BLaER1 treated with 17β-estradiol and CSF1 and Interleukin-3, amounts not matched to agents 10 nM and 100 nM (cell line): Measurements from ENCODE around the gene NAV2.

Source experiments
- H3K27ac ChIP-seq, 11 experiments: shearing (Covaris generic); formaldehyde crosslinking; 2 replicates each; pipeline ENCODE4 v1.8.1; 2022
- H3K27me3 ChIP-seq, 11 experiments: shearing (Covaris generic); formaldehyde crosslinking; 2 replicates each; pipeline ENCODE4 v1.8.1; 2022
- H3K36me3 ChIP-seq, 11 experiments: shearing (Covaris generic); formaldehyde crosslinking; 2 replicates each; pipeline ENCODE4 v1.8.1; 2022
- H3K4me1 ChIP-seq, 10 experiments: shearing (Covaris generic); formaldehyde crosslinking; 2 replicates each; pipeline ENCODE4 v1.8.1; 2022
- H3K4me2 ChIP-seq, 11 experiments: shearing (Covaris generic); formaldehyde crosslinking; 2 replicates each; pipeline ENCODE4 v1.8.1; 2022
- H3K4me3 ChIP-seq, 10 experiments: shearing (Covaris generic); formaldehyde crosslinking; 2 replicates each; pipeline ENCODE4 v1.8.1; 2022
- H3K9ac ChIP-seq, 11 experiments: shearing (Covaris generic); formaldehyde crosslinking; 2 replicates each; pipeline ENCODE4 v1.8.1; 2022
- H3K9me3 ChIP-seq, 11 experiments: shearing (Covaris generic); formaldehyde crosslinking; replicated peaks in 1 of 11; 2 replicates each; pipeline ENCODE4 v1.8.1; 2022
- H4K20me1 ChIP-seq, 11 experiments: shearing (Covaris generic); formaldehyde crosslinking; 2 replicates each; pipeline ENCODE4 v1.8.1; 2022
- Cebpa-rat ChIP-seq, 11 experiments: shearing (Covaris generic); IDR thresholded peaks; 2 replicates each; pipeline ENCODE4 v1.8.1; 2022

Gene NAV2

GRCh38 chr11:19722702-19723101 is 10.1 kb downstream of the NAV2 start:
- Histone ChIP-seq H3K4me2 (peak overlapping the region in 1 of 11 experiments; percentile 18; a peak in 1 of 22 replicates), H3K9me3 (no peaks in the 10 kb centered on the region), H3K4me3 (no peak overlapping the region), H3K4me1 (peaks cover 7 to 22% (median 13%) of the 10 kb centered on the region in 10 experiments; a peak in 18 of 20 replicates), H3K27me3 (no peaks in the 10 kb centered on the region), H3K9ac (no peak overlapping the region), H3K27ac (no peak overlapping the region), H3K36me3 (no peaks in the 10 kb centered on the region), H4K20me1 (no peaks in the 10 kb centered on the region)
- no peak for TF ChIP-seq Cebpa-rat (IDR thresholded peaks at IDR 0.05)

GRCh38 chr11:19723572-19724342 is 11.1 kb downstream of the NAV2 start:
- peak overlapping the region in 1 of 11 experiments; percentile 17; a peak in 1 of 22 replicates for H3K9ac ChIP-seq
- no peaks in the 10 kb centered on the region for H4K20me1 ChIP-seq
- H3K9me3 ChIP-seq: no peaks in the 10 kb centered on the region
- no peaks in the 10 kb centered on the region for H3K36me3 ChIP-seq
- H3K27ac ChIP-seq: no peak overlapping the region
- H3K27me3 ChIP-seq: no peaks in the 10 kb centered on the region
- TF ChIP-seq Cebpa-rat (IDR thresholded peaks at IDR 0.05): no peak
- H3K4me1 ChIP-seq: peaks cover 7 to 12% (median 10%) of the 10 kb centered on the region in 10 experiments; a peak in 18 of 20 replicates
- H3K4me3 ChIP-seq: no peak overlapping the region
- H3K4me2 ChIP-seq: peak overlapping the region in 10 of 11 experiments; percentile 12 to 54 (median 38); a peak in 18 of 22 replicates

- H3K27ac ChIP-seq: no peak overlapping the region
- H3K9ac ChIP-seq: no peak overlapping the region
- H4K20me1 ChIP-seq: no peaks in the 10 kb centered on the region
- no peaks in the 10 kb centered on the region for H3K27me3 ChIP-seq
- peaks cover 7 to 11% (median 10%) of the 10 kb centered on the region in 10 experiments; a peak in 18 of 20 replicates for H3K4me1 ChIP-seq
- no peaks in the 10 kb centered on the region for H3K36me3 ChIP-seq
- no peak overlapping the region for H3K4me3 ChIP-seq
- no peak for TF ChIP-seq Cebpa-rat (IDR thresholded peaks at IDR 0.05)
- H3K9me3 ChIP-seq: no peaks in the 10 kb centered on the region
- no peak overlapping the region for H3K4me2 ChIP-seq
Observed at GRCh38 chr11:19724765-19725164, 12.1 kb downstream of the NAV2 start.

- peaks cover 7 to 11% (median 10%) of the 10 kb centered on the region in 10 experiments; a peak in 18 of 20 replicates for H3K4me1 ChIP-seq
- no peak overlapping the region for H3K4me3 ChIP-seq
- H3K4me2 ChIP-seq: no peak overlapping the region
- TF ChIP-seq Cebpa-rat (IDR thresholded peaks at IDR 0.05): no peak
- no peaks in the 10 kb centered on the region for H3K9me3 ChIP-seq
- no peak overlapping the region for H3K9ac ChIP-seq
- H3K36me3 ChIP-seq: no peaks in the 10 kb centered on the region
- no peaks in the 10 kb centered on the region for H3K27me3 ChIP-seq
- H4K20me1 ChIP-seq: no peaks in the 10 kb centered on the region
- no peak overlapping the region for H3K27ac ChIP-seq
Observed at GRCh38 chr11:19725379-19726079, 12.9 kb downstream of the NAV2 start.

GRCh38 chr11:19727246-19727645 is 14.6 kb downstream of the NAV2 start:
- H3K27me3 ChIP-seq: no peaks in the 10 kb centered on the region
- H3K4me1 ChIP-seq: peaks cover 5 to 11% (median 10%) of the 10 kb centered on the region in 10 experiments; a peak in 17 of 20 replicates
- no peaks in the 10 kb centered on the region for H4K20me1 ChIP-seq
- no peaks in the 10 kb centered on the region for H3K36me3 ChIP-seq
- no peak overlapping the region for H3K27ac ChIP-seq
- TF ChIP-seq Cebpa-rat (IDR thresholded peaks at IDR 0.05): no peak
- H3K4me2 ChIP-seq: no peak overlapping the region
- H3K4me3 ChIP-seq: no peak overlapping the region
- no peaks in the 10 kb centered on the region for H3K9me3 ChIP-seq
- no peak overlapping the region for H3K9ac ChIP-seq

GRCh38 chr11:19728436-19728835 is 15.8 kb downstream of the NAV2 start:
- Histone ChIP-seq H4K20me1 (no peaks in the 10 kb centered on the region), H3K27me3 (no peaks in the 10 kb centered on the region), H3K4me3 (no peak overlapping the region), H3K4me2 (no peak overlapping the region; a peak in 1 of 22 replicates), H3K36me3 (no peaks in the 10 kb centered on the region), H3K9ac (no peak overlapping the region), H3K9me3 (no peaks in the 10 kb centered on the region), H3K27ac (no peak overlapping the region), H3K4me1 (peaks cover 2 to 6% (median 6%) of the 10 kb centered on the region in 10 experiments; a peak in 17 of 20 replicates)
- no peak for TF ChIP-seq Cebpa-rat (IDR thresholded peaks at IDR 0.05)

- Histone ChIP-seq H3K9me3 (no peaks in the 10 kb centered on the region), H3K4me3 (no peak overlapping the region), H3K4me2 (no peak overlapping the region), H3K36me3 (no peaks in the 10 kb centered on the region), H3K27ac (no peak overlapping the region), H3K4me1 (no peaks in the 10 kb centered on the region), H4K20me1 (no peaks in the 10 kb centered on the region), H3K27me3 (no peaks in the 10 kb centered on the region), H3K9ac (no peak overlapping the region)
- TF ChIP-seq Cebpa-rat (IDR thresholded peaks at IDR 0.05): no peak
Observed at GRCh38 chr11:19729141-19729540, 16.5 kb downstream of the NAV2 start.

GRCh38 chr11:19730373-19730772 is 17.7 kb downstream of the NAV2 start:
- H4K20me1 ChIP-seq: no peaks in the 10 kb centered on the region
- no peak overlapping the region for H3K9ac ChIP-seq
- H3K27me3 ChIP-seq: no peaks in the 10 kb centered on the region
- no peaks in the 10 kb centered on the region for H3K9me3 ChIP-seq
- peaks cover 0 to 5% (median 2%) of the 10 kb centered on the region in 10 experiments; a peak in 12 of 20 replicates for H3K4me1 ChIP-seq
- no peak overlapping the region for H3K27ac ChIP-seq
- no peak for TF ChIP-seq Cebpa-rat (IDR thresholded peaks at IDR 0.05)
- H3K36me3 ChIP-seq: no peaks in the 10 kb centered on the region
- no peak overlapping the region for H3K4me2 ChIP-seq
- no peak overlapping the region for H3K4me3 ChIP-seq

- no peak for TF ChIP-seq Cebpa-rat (IDR thresholded peaks at IDR 0.05)
- Histone ChIP-seq H4K20me1 (no peaks in the 10 kb centered on the region), H3K9ac (no peak overlapping the region), H3K4me3 (no peak overlapping the region), H3K9me3 (no peaks in the 10 kb centered on the region), H3K4me1 (peaks cover 0 to 20% (median 14%) of the 10 kb centered on the region in 10 experiments; a peak in 14 of 20 replicates), H3K36me3 (no peaks in the 10 kb centered on the region), H3K27me3 (no peaks in the 10 kb centered on the region), H3K27ac (no peak overlapping the region), H3K4me2 (no peak overlapping the region)
Observed at GRCh38 chr11:19734171-19734570, 21.5 kb downstream of the NAV2 start.
